GM23338 (cell line): ENCODE data around the gene RAB5B. TPM values are rescaled to one million over a fixed set of nuclear protein-coding genes. Genes with fewer than 3 reads are reported as not detected.

ENCODE experiments used
- ATAC-seq: fragments of 200-7000 bp; cut with Tn5 transposase; 3 replicates; pipeline ENCODE4 v1.9.1; 2020
- DNase-seq: peaks from one replicate; pipeline ENCODE4 v3.0.0-alpha.2; 2015; ENCODE audit warnings: low spot score
- H2AFZ ChIP-seq: fragments of 200-600 bp; sonication (generic); 2 replicates; pipeline ENCODE4 v1.8.0; 2016; ENCODE audit warnings: antibody characterized with exemption, mild to moderate bottlenecking, moderate library complexity
- H3F3A ChIP-seq: fragments of 200-600 bp; sonication (generic); replicated peaks from 2 replicates; pipeline ENCODE4 v1.8.0; 2017; ENCODE audit warnings: antibody characterized with exemption, mixed run types, low read depth
- H3K27ac ChIP-seq: fragments of 200-600 bp; sonication (generic); 2 replicates; pipeline ENCODE4 v1.6.1; 2016; ENCODE audit warnings: low read depth
- H3K27me3 ChIP-seq: fragments of 200-600 bp; sonication (generic); 2 replicates; pipeline ENCODE4 v1.8.0; 2016; ENCODE audit warnings: mild to moderate bottlenecking, mixed run types, moderate library complexity; ENCODE audit not compliant: insufficient read depth
- H3K36me3 ChIP-seq: fragments of 200-600 bp; sonication (generic); 2 replicates; pipeline ENCODE4 v1.8.0; 2016; ENCODE audit warnings: mild to moderate bottlenecking; ENCODE audit not compliant: insufficient read depth
- H3K4me1 ChIP-seq: fragments of 200-600 bp; sonication (generic); 2 replicates; pipeline ENCODE4 v1.8.0; 2016; ENCODE audit warnings: mild to moderate bottlenecking, moderate library complexity; ENCODE audit not compliant: insufficient read depth
- H3K4me2 ChIP-seq: fragments of 200-600 bp; sonication (generic); 2 replicates; pipeline ENCODE4 v1.7.1; 2017; ENCODE audit warnings: mixed run types
- H3K4me3 ChIP-seq: fragments of 200-600 bp; sonication (generic); 2 replicates; pipeline ENCODE4 v1.6.1; 2016; ENCODE audit warnings: mixed run types
- H3K79me2 ChIP-seq: fragments of 200-600 bp; sonication (generic); replicated peaks from 2 replicates; pipeline ENCODE4 v1.8.0; 2017; ENCODE audit warnings: mild to moderate bottlenecking; ENCODE audit not compliant: insufficient read depth
- H3K9me2 ChIP-seq: fragments of 200-600 bp; sonication (generic); 2 replicates; pipeline ENCODE4 v1.8.0; 2017; ENCODE audit not compliant: insufficient read depth
- H4K20me1 ChIP-seq: fragments of 200-600 bp; sonication (generic); replicated peaks from 2 replicates; pipeline ENCODE4 v1.8.0; 2017; ENCODE audit warnings: mild to moderate bottlenecking; ENCODE audit not compliant: insufficient read depth
- H3K27ac Mint-ChIP-seq: 2 replicates; pipeline ENCODE4 v1.8.0; 2020; ENCODE audit warnings: inconsistent platforms, mild to moderate bottlenecking, moderate library complexity, mixed read lengths
- H3K27me3 Mint-ChIP-seq: 3 replicates; pipeline ENCODE4 v1.8.0; 2022; ENCODE audit warnings: low read depth, mild to moderate bottlenecking, moderate library complexity, mixed read lengths, inconsistent platforms; ENCODE audit not compliant: insufficient read depth, poor library complexity
- H3K36me3 Mint-ChIP-seq: 3 replicates; pipeline ENCODE4 v1.8.0; 2021; ENCODE audit warnings: low read depth, mild to moderate bottlenecking, inconsistent platforms, moderate library complexity, mixed read lengths
- H3K4me1 Mint-ChIP-seq: 3 replicates; pipeline ENCODE4 v1.8.0; 2020; ENCODE audit warnings: mild to moderate bottlenecking, inconsistent platforms, mixed read lengths
- H3K4me3 Mint-ChIP-seq: 3 replicates; pipeline ENCODE4 v1.8.0; 2021; ENCODE audit warnings: moderate library complexity, mild to moderate bottlenecking, inconsistent platforms, mixed read lengths
- H3K9me3 Mint-ChIP-seq: 3 replicates; pipeline ENCODE4 v1.8.0; 2020; ENCODE audit warnings: moderate library complexity, mild to moderate bottlenecking, inconsistent platforms, mixed read lengths
- CREB1 ChIP-seq: fragments of 250-450 bp; sonication (Bioruptor Pico); IDR thresholded peaks from 2 replicates; pipeline ENCODE4 v1.5.0; 2020; ENCODE audit warnings: low read depth, mild to moderate bottlenecking, moderate library complexity
- ETS1 ChIP-seq: IDR thresholded peaks from 2 replicates; pipeline ENCODE4 v1.6.1; 2016; ENCODE audit warnings: antibody characterized with exemption
- EZH2 ChIP-seq: fragments of 200-600 bp; sonication (generic); IDR thresholded peaks from one replicate; pipeline ENCODE4 v1.8.0; 2017; ENCODE audit warnings: antibody characterized with exemption, mild to moderate bottlenecking, low read depth; ENCODE audit not compliant: unreplicated experiment
- JUNB ChIP-seq: IDR thresholded peaks from one replicate; pipeline ENCODE4 v1.6.1; 2016; ENCODE audit warnings: antibody characterized with exemption; ENCODE audit not compliant: unreplicated experiment
- NANOG ChIP-seq: IDR thresholded peaks from 2 replicates; pipeline ENCODE4 v1.6.1; 2016; ENCODE audit warnings: antibody characterized with exemption, borderline replicate concordance
- STAT1 ChIP-seq: IDR thresholded peaks from one replicate; pipeline ENCODE4 v1.6.1; 2016; ENCODE audit warnings: antibody characterized with exemption; ENCODE audit not compliant: unreplicated experiment
- ZNF114 ChIP-seq: fragments of 250-450 bp; sonication (Bioruptor Pico); IDR thresholded peaks from 2 replicates; pipeline ENCODE4 v1.5.0; 2020; ENCODE audit warnings: mild to moderate bottlenecking, moderate library complexity
- ZNF462 ChIP-seq: fragments of 250-450 bp; sonication (Bioruptor Pico); IDR thresholded peaks from 2 replicates; pipeline ENCODE4 v1.5.0; 2020; ENCODE audit warnings: mild to moderate bottlenecking, moderate library complexity
- polyA plus RNA-seq: library from polyadenylated mRNA; unstranded; fragments of >200 nt; fragmentation: Nextera tagmentation; extraction: Ambion mirVana; gene quantifications from 2 replicates; pipeline ENCODE4 v1.2.1, GENCODE V29; 2016
- total RNA-seq: library from RNA; depleted of rRNA; stranded (reverse); fragments of >200 nt; shearing (Covaris generic); gene quantifications from 2 replicates; pipeline ENCODE4 v1.2.3, GENCODE V29; 2014

The RAB5B gene
- total and polyA plus RNA-seq, 2 experiments from 2014 or later = 19.7 to 46.5 TPM

DNA sequence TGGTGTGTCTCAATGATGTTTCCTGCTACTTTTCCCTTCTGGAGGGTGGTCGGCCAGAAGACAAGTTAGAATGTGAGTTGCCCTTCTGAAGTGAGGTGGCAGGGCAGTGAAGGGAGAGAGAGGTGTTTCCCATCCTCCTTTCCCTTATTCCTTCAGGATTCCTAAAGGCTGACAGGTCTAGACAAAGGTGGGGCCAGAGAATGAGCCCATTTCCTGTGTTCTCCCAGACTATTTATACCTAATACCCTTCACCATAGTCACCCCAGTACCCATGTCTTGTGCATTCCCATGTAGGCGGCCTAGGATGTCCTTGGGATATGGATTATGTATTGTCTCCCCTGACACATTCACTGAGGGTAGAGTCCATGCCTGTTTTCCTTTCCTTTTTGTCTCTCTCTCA, 35.9 kb upstream of the RAB5B start (continued):
- TF ChIP-seq ZNF462 (CRISPR knock-in tag) = no peak
- no peak for TF ChIP-seq ZNF114
- TF ChIP-seq ETS1 = no peak
- TF ChIP-seq JUNB = no peak
- TF ChIP-seq NANOG = no peak
- TF ChIP-seq STAT1 = no peak

GRCh38 chr12:55938826-55939501, 34.9 kb upstream of the RAB5B start:
- H3K4me3 ChIP-seq = no peak overlapping the region
- no peaks in the 10 kb centered on the region for H3K9me2 ChIP-seq
- H4K20me1 ChIP-seq = no peaks in the 10 kb centered on the region
- Mint-ChIP-seq H3K4me3 (no peak overlapping the region), H3K9me3 (no peaks in the 10 kb centered on the region), H3K27ac (no peak overlapping the region), H3K36me3 (no peaks in the 10 kb centered on the region), H3K27me3 (peaks cover 18% of the 10 kb centered on the region), H3K4me1 (peaks cover 9% of the 10 kb centered on the region)
- no peak overlapping the region for H2AFZ ChIP-seq
- no peaks in the 10 kb centered on the region for H3K79me2 ChIP-seq
- TF ChIP-seq CREB1 (CRISPR knock-in tag) (no peak), EZH2 (no peak)
- peaks cover 8% of the 10 kb centered on the region for H3K4me1 ChIP-seq
- H3F3A ChIP-seq = no peaks in the 10 kb centered on the region
- no peak overlapping the region for H3K27ac ChIP-seq
- ATAC-seq (no peak), DNase-seq (no peak)
- peaks cover 16% of the 10 kb centered on the region for H3K27me3 ChIP-seq
- no peak overlapping the region for H3K4me2 ChIP-seq
- H3K36me3 ChIP-seq = no peaks in the 10 kb centered on the region
